Esophagus squamous epithelium (tissue), 5 donors: Measurements from ENCODE around the gene HTR6. TPM values are rescaled to one million over a fixed set of nuclear protein-coding genes. Genes with fewer than 3 reads are reported as not detected.

Experiments
- DNase-seq: peaks from one replicate; lab custom pipeline; 2025; lab: John Stamatoyannopoulos, UW
- H3K27ac ChIP-seq, 4 donors: fragments of 200-600 bp; sonication (generic); one replicate each; pipeline ENCODE4 v1.5.1; 2016 to 2019; ENCODE audit warnings: mild to moderate bottlenecking in 1 of 4
- H3K27me3 ChIP-seq, 4 donors: fragments of 200-600 bp; sonication (generic); 1 replicate in 3 of 4; 2 replicates in 1 of 4; pipeline versions ENCODE4 v1.5.1 to v1.6.0; 2017 to 2021; ENCODE audit warnings: antibody characterized with exemption in 1 of 4
- H3K36me3 ChIP-seq, 3 donors: fragments of 200-600 bp; sonication (generic); one replicate each; pipeline ENCODE4 v1.5.1; 2016 to 2019
- H3K4me1 ChIP-seq, 3 donors: fragments of 200-600 bp; sonication (generic); one replicate each; pipeline ENCODE4 v1.5.1; 2017 to 2019
- H3K4me3 ChIP-seq, 4 donors: fragments of 200-600 bp; sonication (generic); 1 replicate in 3 of 4; 2 replicates in 1 of 4; pipeline ENCODE4 v1.5.1; 2016 to 2019; ENCODE audit warnings: mild to moderate bottlenecking in 2 of 4, moderate library complexity in 1 of 4
- H3K9me3 ChIP-seq, 3 donors: fragments of 200-600 bp; sonication (generic); one replicate each; pipeline ENCODE4 v1.5.1; 2016 to 2019
- CTCF ChIP-seq, 6 experiments: fragments of 450-650 bp in 4 of 6; fragments of 200-600 bp in 2 of 6; sonication (generic) in 2 of 6; IDR thresholded peaks; one replicate each; pipeline ENCODE4 v1.5.1; 2016 to 2019; ENCODE audit warnings: antibody characterized with exemption in 6 of 6, mild to moderate bottlenecking in 4 of 6, moderate library complexity in 4 of 6
- POLR2A ChIP-seq, 4 donors: fragments of 450-650 bp; IDR thresholded peaks; one replicate each; pipeline ENCODE4 v1.6.1; 2017; ENCODE audit warnings: antibody characterized with exemption in 4 of 4, mild to moderate bottlenecking in 4 of 4, moderate library complexity in 3 of 4
- whole genome bisulfite sequencing, 2 donors: methylation state at CpG; one replicate each; pipeline ENCODE4 v1.1.5; 2018; 5-methylcytosine and 5-hydroxymethylcytosine counted together
- intact Hi-C: fragments of 100-400 bp; cut with DNase I; formaldehyde crosslinking; loops from one replicate; pipeline ENCODE4 v1.15.0; 2022
- total RNA-seq, 4 donors: library from RNA; depleted of rRNA; stranded (reverse); fragments of >200 nt; gene quantifications; one replicate each; pipeline ENCODE4 v1.1.0, GENCODE V29; 2016
- donor health status: DM: yes; HTN: yes; CAD: no.

HTR6 gene
- total RNA-seq, 4 donors from 2014 or later, result not detected

DNA sequence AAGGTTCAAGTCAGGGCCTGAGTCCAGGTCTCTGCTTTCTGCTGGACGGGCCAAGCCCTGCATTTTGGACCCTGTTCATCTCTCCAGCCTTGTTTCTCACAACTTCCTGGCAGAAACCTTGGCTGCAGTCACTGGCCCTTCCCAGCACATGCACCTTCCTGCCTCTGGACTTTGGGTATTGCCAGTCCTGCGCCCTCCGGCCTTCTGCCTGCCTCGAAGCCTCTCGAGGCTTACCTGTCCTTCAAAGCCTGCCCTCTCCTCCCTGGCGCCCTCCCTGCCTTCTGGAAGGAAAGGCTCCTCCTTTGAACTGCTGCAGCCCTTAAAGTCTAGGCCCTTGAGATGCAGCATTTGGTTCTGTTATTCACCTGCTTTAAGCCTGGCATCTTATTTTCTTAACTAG lies 52.8 kb downstream of the HTR6 start:
- no peak for DNase-seq
- peaks cover 0 to 26% (median 0%) of the 10 kb centered on the region in 3 donors for H3K36me3 ChIP-seq
- WGBS, 2 donors, result 79 to 88% methylated on average over 6 of the region's 6 CpGs
- H3K4me3 ChIP-seq, result no peak overlapping the region
- no peaks in the 10 kb centered on the region for H3K9me3 ChIP-seq
- H3K27ac ChIP-seq, result no peak overlapping the region
- peaks cover 0 to 7% (median 2%) of the 10 kb centered on the region in 3 donors for H3K4me1 ChIP-seq
- no peaks in the 10 kb centered on the region for H3K27me3 ChIP-seq
- TF ChIP-seq POLR2A (IDR thresholded peaks at IDR 0.05) (no peak), CTCF (IDR thresholded peaks at IDR 0.05) (no peak)
- intact Hi-C loops, result no loop called here

- DNase-seq, result no peak
- peaks cover 0 to 7% (median 2%) of the 10 kb centered on the region in 3 donors for H3K4me1 ChIP-seq
- H3K27ac ChIP-seq, result no peak overlapping the region
- H3K9me3 ChIP-seq, result no peaks in the 10 kb centered on the region
- H3K4me3 ChIP-seq, result no peak overlapping the region
- WGBS, 2 donors, result 85 to 90% methylated on average over 4 of the region's 4 CpGs
- no peaks in the 10 kb centered on the region for H3K27me3 ChIP-seq
- peaks cover 0 to 41% (median 5%) of the 10 kb centered on the region in 3 donors for H3K36me3 ChIP-seq
- intact Hi-C loops, result no loop called here
- TF ChIP-seq POLR2A (IDR thresholded peaks at IDR 0.05) (no peak), CTCF (IDR thresholded peaks at IDR 0.05) (no peak)
Observed at GRCh38 chr1:19720174-19720573, 55.5 kb downstream of the HTR6 start.

- H3K27ac ChIP-seq, result no peak overlapping the region
- no peaks in the 10 kb centered on the region for H3K4me1 ChIP-seq
- no peaks in the 10 kb centered on the region for H3K9me3 ChIP-seq
- 68 to 77% methylated on average over 4 of the region's 4 CpGs for WGBS, 2 donors
- no peak overlapping the region for H3K4me3 ChIP-seq
- DNase-seq, result no peak
- peaks cover 0 to 49% (median 5%) of the 10 kb centered on the region in 3 donors for H3K36me3 ChIP-seq
- H3K27me3 ChIP-seq, result no peaks in the 10 kb centered on the region
- intact Hi-C loops, result no loop called here
- TF ChIP-seq POLR2A (IDR thresholded peaks at IDR 0.05) (no peak), CTCF (IDR thresholded peaks at IDR 0.05) (no peak)
Observed at GRCh38 chr1:19720973-19721372, 56.3 kb downstream of the HTR6 start.

DNA sequence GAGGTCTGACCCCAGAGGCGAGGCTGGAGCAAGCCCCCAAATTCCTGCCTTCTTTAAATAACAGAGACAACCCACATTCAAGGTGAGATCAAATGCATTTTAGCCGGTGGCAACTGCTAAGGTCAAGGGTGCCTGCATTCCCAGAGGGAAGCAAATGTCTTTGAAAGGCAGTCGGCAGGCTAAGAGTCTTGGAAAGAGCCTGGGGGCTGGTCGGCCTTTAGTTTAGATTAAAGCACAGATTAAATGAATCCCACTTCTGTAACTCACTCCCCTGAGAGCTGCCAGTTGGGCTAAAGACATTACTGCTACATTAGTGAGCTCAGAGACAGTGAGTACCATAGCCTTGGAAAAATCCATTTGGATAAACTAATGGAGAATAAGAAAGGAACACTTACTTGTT lies 59.2 kb downstream of the HTR6 start:
- H3K4me1 ChIP-seq, result peaks cover 0 to 10% (median 0%) of the 10 kb centered on the region in 3 donors
- no peak for TF ChIP-seq CTCF (IDR thresholded peaks at IDR 0.05)
- TF ChIP-seq POLR2A (IDR thresholded peaks at IDR 0.05), result no peak
- intact Hi-C loops, result no loop called here
- H3K27ac ChIP-seq, result no peak overlapping the region
- H3K27me3 ChIP-seq, result no peaks in the 10 kb centered on the region
- no peak overlapping the region for H3K4me3 ChIP-seq
- no peaks in the 10 kb centered on the region for H3K9me3 ChIP-seq
- H3K36me3 ChIP-seq, result peaks cover 0 to 73% (median 5%) of the 10 kb centered on the region in 3 donors
- WGBS, 2 donors, result 56 to 62% methylated on average over 2 to 3 of the region's 4 CpGs
- no peak for DNase-seq

DNA sequence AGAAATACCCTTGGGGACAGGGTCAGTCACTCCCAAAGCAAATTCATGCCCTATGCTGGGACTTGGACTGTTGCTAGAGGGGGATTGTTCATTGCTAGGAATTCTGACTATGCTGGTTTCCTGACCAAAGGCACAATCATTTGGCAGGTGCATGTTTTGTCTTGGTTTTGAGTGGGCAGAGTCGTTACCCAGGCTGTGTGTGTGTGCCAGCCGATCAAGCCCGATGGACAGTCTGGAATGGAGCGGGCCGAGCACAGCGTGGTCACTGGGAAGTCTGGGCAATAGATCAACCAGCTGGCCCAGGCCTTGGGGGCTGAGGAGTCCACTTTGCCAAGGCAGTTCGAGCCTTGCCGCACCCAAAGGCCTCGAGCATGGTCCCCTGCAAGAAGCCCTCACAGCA lies 60.9 kb downstream of the HTR6 start:
- peaks cover 0 to 89% (median 5%) of the 10 kb centered on the region in 3 donors for H3K36me3 ChIP-seq
- H3K27me3 ChIP-seq, result no peaks in the 10 kb centered on the region
- intact Hi-C loops, result no loop called here
- peaks cover 0 to 13% (median 0%) of the 10 kb centered on the region in 3 donors for H3K4me1 ChIP-seq
- 100% methylated on average over 1 to 2 of the region's 9 CpGs for WGBS, 2 donors
- TF ChIP-seq CTCF (IDR thresholded peaks at IDR 0.05), result no peak
- TF ChIP-seq POLR2A (IDR thresholded peaks at IDR 0.05), result no peak
- H3K27ac ChIP-seq, result no peak overlapping the region
- H3K9me3 ChIP-seq, result peaks cover 0 to 8% (median 7%) of the 10 kb centered on the region in 3 donors
- H3K4me3 ChIP-seq, result no peak overlapping the region
- no peak for DNase-seq
